ENCODE measurements around the gene TSEN15.

The TSEN15 gene

DNA sequence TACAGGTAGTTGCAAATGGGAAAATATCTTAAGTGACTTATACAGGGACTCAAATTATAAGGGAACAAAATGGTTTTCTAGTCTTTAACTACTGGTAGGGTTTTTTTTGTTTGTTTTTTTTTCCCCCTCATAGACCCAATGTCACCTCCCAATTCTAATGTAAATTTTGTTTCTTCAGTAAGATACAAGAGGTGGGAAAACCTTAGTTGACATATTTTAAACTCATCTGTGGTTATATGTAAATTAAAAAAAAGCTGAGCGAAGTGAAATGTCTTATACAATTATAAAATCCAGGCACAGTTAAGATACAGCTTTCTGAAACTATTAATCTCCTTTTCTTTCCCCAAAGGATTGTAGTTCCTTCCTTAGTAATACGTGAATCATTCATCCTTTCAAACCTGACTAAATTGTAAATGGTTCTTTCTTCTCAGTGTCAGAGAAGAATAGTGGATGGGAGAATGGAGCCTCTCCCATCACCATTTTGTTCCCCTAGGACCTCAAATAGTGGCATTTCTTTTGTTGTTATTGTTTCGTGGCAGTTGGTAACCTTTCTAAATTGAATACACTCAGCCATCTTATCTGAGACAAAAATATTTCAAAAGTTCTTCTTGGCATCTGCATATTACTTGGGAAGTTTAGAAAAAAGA, 11.2 kb downstream of the TSEN15 start:
- no peak for TF ChIP-seq CTCF (IDR thresholded peaks at IDR 0.05; ENCODE audit: insufficient read depth, low read depth, low read length, missing control alignments)
- no peak for DNase-seq (ENCODE audit: low read depth)
- no peak overlapping the region for H3K4me3 ChIP-seq (ENCODE audit: low read length)

GRCh38 chr1:184065559-184065958, 14.0 kb downstream of the TSEN15 start:
- H3K4me3 ChIP-seq (ENCODE audit: low read length), result no peak overlapping the region
- no peak for TF ChIP-seq CTCF (IDR thresholded peaks at IDR 0.05; ENCODE audit: insufficient read depth, low read depth, low read length, missing control alignments)
- DNase-seq (ENCODE audit: low read depth), result no peak

- no peak overlapping the region for H3K4me3 ChIP-seq (ENCODE audit: low read length)
- no peak for TF ChIP-seq CTCF (IDR thresholded peaks at IDR 0.05; ENCODE audit: insufficient read depth, low read depth, low read length, missing control alignments)
- no peak for DNase-seq (ENCODE audit: low read depth)
These were observed 16.8 kb downstream of the TSEN15 start for GRCh38 chr1:184068354-184068753.

DNA sequence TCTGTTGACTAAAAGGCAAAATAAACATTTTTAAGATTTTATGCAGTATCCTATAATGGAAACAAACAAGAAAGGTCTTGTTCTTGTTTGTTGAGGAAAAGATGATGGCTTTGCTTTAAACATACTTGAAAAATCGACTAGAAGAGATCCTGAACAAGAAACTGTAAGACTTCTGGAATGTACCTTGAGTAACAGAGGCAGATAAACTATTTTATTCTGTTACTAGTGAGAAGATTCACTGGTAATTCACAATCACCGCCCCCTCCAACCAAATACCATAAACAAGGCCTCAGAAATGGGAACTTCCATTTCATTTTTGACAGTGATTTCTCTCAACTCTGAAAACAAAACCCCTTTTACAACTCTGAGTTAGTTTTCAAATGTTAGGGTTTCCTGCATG, 18.1 kb downstream of the TSEN15 start:
- no peak for TF ChIP-seq CTCF (IDR thresholded peaks at IDR 0.05; ENCODE audit: insufficient read depth, low read depth, low read length, missing control alignments)
- DNase-seq (ENCODE audit: low read depth), result no peak
- no peak overlapping the region for H3K4me3 ChIP-seq (ENCODE audit: low read length)

DNA sequence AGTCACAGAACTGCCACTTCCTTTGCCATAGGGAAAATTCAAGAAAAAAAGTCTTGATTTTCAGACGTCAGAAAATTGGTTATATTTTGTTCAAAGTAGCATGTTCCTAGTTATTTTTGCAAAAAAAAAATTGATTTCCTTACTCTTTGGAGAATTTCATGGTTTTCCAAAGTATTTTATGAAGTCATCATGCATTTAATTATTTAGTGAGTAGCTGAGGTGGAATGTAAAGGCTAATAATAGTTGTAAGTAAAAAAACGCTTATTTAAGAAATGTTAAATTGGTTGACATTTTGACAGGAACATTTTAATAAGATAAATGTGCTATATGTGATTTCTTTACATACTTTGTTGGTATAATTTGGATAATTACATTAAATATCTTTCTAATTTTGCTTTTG, 20.8 kb downstream of the TSEN15 start:
- TF ChIP-seq CTCF (IDR thresholded peaks at IDR 0.05; ENCODE audit: insufficient read depth, low read depth, low read length, missing control alignments), result no peak
- no peak for DNase-seq (ENCODE audit: low read depth)
- no peak overlapping the region for H3K4me3 ChIP-seq (ENCODE audit: low read length)

DNA sequence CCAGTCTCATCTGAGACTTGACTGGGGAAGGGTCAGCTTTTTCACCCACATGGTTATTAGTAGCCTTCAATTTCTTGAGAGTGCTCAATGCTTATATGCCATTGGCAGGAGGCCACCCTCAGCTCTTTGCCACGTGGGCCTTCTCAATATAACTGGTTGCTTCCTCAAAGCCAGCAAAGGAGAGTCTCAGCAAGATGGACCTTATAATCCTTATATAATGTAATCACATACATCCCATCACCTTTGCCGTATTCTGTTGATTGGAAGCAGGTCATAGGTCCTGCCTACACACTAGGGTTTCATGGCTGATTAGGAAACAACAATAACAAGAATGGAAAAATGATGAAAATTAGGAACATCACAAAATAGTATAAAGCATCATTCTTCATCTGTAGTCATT, 22.9 kb downstream of the TSEN15 start:
- no peak for TF ChIP-seq CTCF (IDR thresholded peaks at IDR 0.05; ENCODE audit: insufficient read depth, low read depth, low read length, missing control alignments)
- DNase-seq (ENCODE audit: low read depth), result no peak

More for the DNA sequence above, 22.9 kb downstream of the TSEN15 start:
- no peak overlapping the region for H3K4me3 ChIP-seq (ENCODE audit: low read length)
